Duodenal mucosa (tissue), 2 donors: ENCODE results near the gene ARHGAP40.

ENCODE experiments used
- H3K27ac ChIP-seq: one replicate; pipeline ENCODE4 v1.7.0; 2013; ENCODE audit warnings: low read depth, low read length
- H3K27me3 ChIP-seq, 2 donors: one replicate each; pipeline ENCODE4 v1.7.0; 2013; ENCODE audit warnings: low read length in 2 of 2, control low read depth in 1 of 2; ENCODE audit not compliant: insufficient read depth in 2 of 2, control insufficient read depth in 1 of 2
- H3K36me3 ChIP-seq, 2 donors: one replicate each; pipeline ENCODE4 v1.7.0; 2013; ENCODE audit warnings: low read length in 2 of 2, control low read depth in 1 of 2; ENCODE audit not compliant: insufficient read depth in 2 of 2, control insufficient read depth in 1 of 2
- H3K4me1 ChIP-seq, 2 donors: one replicate each; pipeline ENCODE4 v1.7.0; 2013; ENCODE audit warnings: low read length in 2 of 2, control low read depth in 1 of 2; ENCODE audit not compliant: insufficient read depth in 2 of 2, control insufficient read depth in 1 of 2
- H3K4me3 ChIP-seq, 2 donors: one replicate each; pipeline ENCODE4 v1.7.0; 2013; ENCODE audit warnings: low read length in 2 of 2, low read depth in 1 of 2
- H3K9ac ChIP-seq, 2 donors: one replicate each; pipeline ENCODE4 v1.7.0; 2013; ENCODE audit warnings: low read length in 2 of 2, low read depth in 1 of 2
- H3K9me3 ChIP-seq, 2 donors: one replicate each; pipeline ENCODE4 v1.7.0; 2013; ENCODE audit warnings: low read length in 2 of 2, control low read depth in 1 of 2; ENCODE audit not compliant: control insufficient read depth in 1 of 2

ARHGAP40 gene

GRCh38 chr20:38616457-38616856 lies 14.8 kb downstream of the ARHGAP40 start:
- Histone ChIP-seq H3K27me3 (peaks cover 3 to 10% of the 10 kb centered on the region in 2 donors), H3K9ac (no peak overlapping the region), H3K36me3 (no peaks in the 10 kb centered on the region), H3K27ac (no peak overlapping the region), H3K9me3 (no peaks in the 10 kb centered on the region), H3K4me1 (no peaks in the 10 kb centered on the region), H3K4me3 (no peak overlapping the region)

- Histone ChIP-seq H3K27me3 (peaks cover 3 to 10% of the 10 kb centered on the region in 2 donors), H3K9ac (no peak overlapping the region)
Observed at GRCh38 chr20:38617011-38617829, 15.6 kb downstream of the ARHGAP40 start.

GRCh38 chr20:38617830-38618196 lies 16.2 kb downstream of the ARHGAP40 start:
- H3K9ac ChIP-seq: no peak overlapping the region
- no peak overlapping the region for H3K27ac ChIP-seq
- no peak overlapping the region for H3K4me3 ChIP-seq
- peaks cover 3 to 14% of the 10 kb centered on the region in 2 donors for H3K27me3 ChIP-seq
- H3K4me1 ChIP-seq: no peaks in the 10 kb centered on the region
- H3K9me3 ChIP-seq: no peaks in the 10 kb centered on the region
- no peaks in the 10 kb centered on the region for H3K36me3 ChIP-seq

More at GRCh38 chr20:38617011-38617829, 15.6 kb downstream of the ARHGAP40 start:
- H3K36me3 ChIP-seq: no peaks in the 10 kb centered on the region
- no peaks in the 10 kb centered on the region for H3K9me3 ChIP-seq
- no peak overlapping the region for H3K4me3 ChIP-seq
- no peak overlapping the region for H3K27ac ChIP-seq
- H3K4me1 ChIP-seq: no peaks in the 10 kb centered on the region

- Histone ChIP-seq H3K9ac (no peak overlapping the region), H3K9me3 (no peaks in the 10 kb centered on the region), H3K27me3 (peaks cover 3 to 14% of the 10 kb centered on the region in 2 donors)
Observed at GRCh38 chr20:38620441-38620840, 18.8 kb downstream of the ARHGAP40 start.

GRCh38 chr20:38623061-38623460 lies 21.5 kb downstream of the ARHGAP40 start:
- Histone ChIP-seq H3K4me3 (no peak overlapping the region), H3K4me1 (no peaks in the 10 kb centered on the region), H3K27ac (no peak overlapping the region), H3K27me3 (peaks cover 3 to 4% of the 10 kb centered on the region in 2 donors), H3K9ac (no peak overlapping the region), H3K36me3 (no peaks in the 10 kb centered on the region), H3K9me3 (no peaks in the 10 kb centered on the region)

More at GRCh38 chr20:38620441-38620840, 18.8 kb downstream of the ARHGAP40 start:
- no peak overlapping the region for H3K27ac ChIP-seq
- H3K4me1 ChIP-seq: no peaks in the 10 kb centered on the region
- H3K36me3 ChIP-seq: no peaks in the 10 kb centered on the region
- H3K4me3 ChIP-seq: no peak overlapping the region

GRCh38 chr20:38624084-38624483 lies 22.5 kb downstream of the ARHGAP40 start:
- no peak overlapping the region for H3K4me3 ChIP-seq
- H3K27me3 ChIP-seq: peaks cover 0 to 4% of the 10 kb centered on the region in 2 donors
- H3K9ac ChIP-seq: no peak overlapping the region
- H3K36me3 ChIP-seq: no peaks in the 10 kb centered on the region
- no peak overlapping the region for H3K27ac ChIP-seq
- no peaks in the 10 kb centered on the region for H3K4me1 ChIP-seq
- no peaks in the 10 kb centered on the region for H3K9me3 ChIP-seq

GRCh38 chr20:38625896-38626295 lies 24.3 kb downstream of the ARHGAP40 start:
- Histone ChIP-seq H3K36me3 (no peaks in the 10 kb centered on the region), H3K4me1 (no peaks in the 10 kb centered on the region), H3K27me3 (peaks cover 0 to 4% of the 10 kb centered on the region in 2 donors), H3K9ac (no peak overlapping the region), H3K9me3 (no peaks in the 10 kb centered on the region), H3K27ac (no peak overlapping the region), H3K4me3 (no peak overlapping the region)

GRCh38 chr20:38626921-38627659 lies 25.5 kb downstream of the ARHGAP40 start:
- Histone ChIP-seq H3K27ac (no peak overlapping the region), H3K9me3 (no peaks in the 10 kb centered on the region), H3K27me3 (peaks cover 0 to 4% of the 10 kb centered on the region in 2 donors), H3K36me3 (no peaks in the 10 kb centered on the region), H3K9ac (no peak overlapping the region), H3K4me3 (no peak overlapping the region), H3K4me1 (no peaks in the 10 kb centered on the region)

GRCh38 chr20:38628580-38629470 lies 27.2 kb downstream of the ARHGAP40 start:
- Histone ChIP-seq H3K27ac (no peak overlapping the region), H3K9ac (no peak overlapping the region), H3K27me3 (no peaks in the 10 kb centered on the region), H3K9me3 (no peaks in the 10 kb centered on the region), H3K36me3 (no peaks in the 10 kb centered on the region), H3K4me3 (no peak overlapping the region), H3K4me1 (no peaks in the 10 kb centered on the region)
